B cell (primary cell): ENCODE results near the gene ARHGAP9. TPM values are rescaled to one million over a fixed set of nuclear protein-coding genes. Genes with fewer than 3 reads are reported as not detected.

ENCODE experiments used
- ATAC-seq: fragments of 200-7000 bp; cut with Tn5 transposase; one replicate; pipeline ENCODE4 v1.10.0; 2021; ENCODE audit warnings: low read depth, mild to moderate bottlenecking, moderate number of reproducible peaks, moderate library complexity
- CTCF ChIA-PET: fragments of 350-600 bp; sonication (Branson Sonifier 250); formaldehyde crosslinking; loops from one replicate; lab custom pipeline; 2021; ENCODE audit warnings: antibody characterized with exemption, inconsistent platforms; lab: Charles Lee
- POLR2A ChIA-PET: fragments of 350-600 bp; sonication (Branson Sonifier 250); formaldehyde crosslinking; loops from one replicate; lab custom pipeline; 2021; ENCODE audit warnings: antibody characterized with exemption; lab: Charles Lee
- DNase-seq: peaks from one replicate; pipeline ENCODE4 v3.0.0; 2013
- H2AFZ ChIP-seq: 2 replicates; pipeline ENCODE4 v1.6.1; 2012; ENCODE audit warnings: mild to moderate bottlenecking, low read depth, low read length; ENCODE audit not compliant: insufficient read depth, poor library complexity, severe bottlenecking
- H3K27ac ChIP-seq, 2 donors: 1 replicate in 1 of 2; 2 replicates in 1 of 2; pipeline ENCODE4 v1.5.1; 2012 to 2013; ENCODE audit warnings: low read length in 2 of 2, mild to moderate bottlenecking in 2 of 2, moderate library complexity in 1 of 2
- H3K27me3 ChIP-seq, 4 experiments: fragments of 200-600 bp in 1 of 4; sonication (generic) in 1 of 4; replicated peaks in 1 of 4; 1 replicate in 2 of 4; 2 replicates in 2 of 4; pipeline versions ENCODE4 v1.6.1 to v1.7.0; 2013 to 2016; ENCODE audit warnings: low read length in 3 of 4, mild to moderate bottlenecking in 2 of 4, mixed read lengths in 1 of 4, moderate library complexity in 1 of 4; ENCODE audit not compliant: insufficient read depth in 4 of 4, control insufficient read depth in 3 of 4; ENCODE audit errors: control extremely low read depth in 1 of 4
- H3K36me3 ChIP-seq, 2 experiments: replicated peaks in 1 of 2; 1 replicate in 1 of 2; 2 replicates in 1 of 2; pipeline versions ENCODE4 v1.6.1 to v1.7.1; 2013; ENCODE audit warnings: low read length in 1 of 2; ENCODE audit not compliant: insufficient read depth in 2 of 2, control insufficient read depth in 1 of 2; ENCODE audit errors: control extremely low read depth in 1 of 2, extremely low read depth in 1 of 2
- H3K4me1 ChIP-seq, 2 donors: fragments of 200-600 bp in 1 of 2; sonication (generic) in 1 of 2; 1 replicate in 1 of 2; 2 replicates in 1 of 2; pipeline versions ENCODE4 v1.5.1 to v1.6.1; 2013 to 2017; ENCODE audit warnings: low read length in 2 of 2; ENCODE audit not compliant: control insufficient read depth in 2 of 2, insufficient read depth in 2 of 2
- H3K4me2 ChIP-seq: replicated peaks from 2 replicates; pipeline ENCODE3; 2012; ENCODE audit warnings: mild to moderate bottlenecking, low read depth, low read length; ENCODE audit not compliant: poor library complexity, severe bottlenecking
- H3K4me3 ChIP-seq, 5 experiments: fragments of 200-600 bp in 1 of 5; sonication (generic) in 1 of 5; 1 replicate in 3 of 5; 2 replicates in 2 of 5; pipeline versions ENCODE4 v1.5.1 to v1.7.0; 2011 to 2016; ENCODE audit warnings: low read length in 4 of 5, mild to moderate bottlenecking in 4 of 5, low read depth in 2 of 5, control low read depth in 1 of 5, moderate library complexity in 1 of 5; ENCODE audit not compliant: insufficient read depth in 1 of 5; ENCODE audit errors: control extremely low read depth in 1 of 5, extremely low read depth in 1 of 5
- H3K79me2 ChIP-seq: fragments of 200-600 bp; sonication (generic); one replicate; pipeline ENCODE4 v1.6.0; 2016; ENCODE audit warnings: low read length; ENCODE audit not compliant: control insufficient read depth, insufficient read depth
- H3K9ac ChIP-seq: fragments of 200-600 bp; sonication (generic); 2 replicates; pipeline ENCODE4 v1.6.1; 2017; ENCODE audit warnings: mild to moderate bottlenecking, low read length, moderate library complexity
- H3K9me3 ChIP-seq, 3 donors: one replicate each; pipeline versions ENCODE4 v1.6.1 to v1.7.1; 2013; ENCODE audit warnings: low read length in 2 of 3; ENCODE audit not compliant: control insufficient read depth in 2 of 3, insufficient read depth in 1 of 3; ENCODE audit errors: control extremely low read depth in 1 of 3
- H4K20me1 ChIP-seq: 2 replicates; pipeline ENCODE4 v1.6.0; 2012; ENCODE audit warnings: mild to moderate bottlenecking, low read length; ENCODE audit not compliant: insufficient read depth, control insufficient read depth, poor library complexity, severe bottlenecking
- H3K27ac Mint-ChIP-seq: one replicate; pipeline ENCODE4 v1.8.0; 2021; ENCODE audit warnings: mixed read lengths
- H3K27me3 Mint-ChIP-seq: one replicate; pipeline ENCODE4 v1.8.0; 2021; ENCODE audit warnings: mixed read lengths
- H3K4me1 Mint-ChIP-seq: one replicate; pipeline ENCODE4 v1.8.0; 2021; ENCODE audit warnings: mixed read lengths
- H3K4me3 Mint-ChIP-seq: one replicate; pipeline ENCODE4 v1.8.0; 2021; ENCODE audit warnings: mixed read lengths
- H3K9me3 Mint-ChIP-seq: one replicate; pipeline ENCODE4 v1.8.0; 2022; ENCODE audit warnings: mixed read lengths; ENCODE audit not compliant: insufficient read depth
- EZH2 ChIP-seq: IDR thresholded peaks from 2 replicates; pipeline ENCODE4 v1.6.1; 2012; ENCODE audit warnings: borderline replicate concordance, low read depth, mild to moderate bottlenecking, moderate library complexity, low read length; ENCODE audit not compliant: insufficient read depth, poor library complexity, severe bottlenecking
- WGBS: methylation state at CpG from one replicate; pipeline ENCODE4 v1.1.5; 2013; ENCODE audit warnings: missing lambda C conversion rate; ENCODE audit not compliant: insufficient coverage; 5-methylcytosine and 5-hydroxymethylcytosine counted together
- intact Hi-C: fragments of 100-400 bp; cut with micrococcal nuclease; formaldehyde crosslinking; loops from one replicate; pipeline ENCODE4 v1.10.0; 2022
- polyA plus RNA-seq: library from polyadenylated mRNA; depleted of rRNA; stranded (reverse); fragments of >200 nt; gene quantifications from 2 replicates; pipeline ENCODE4 v1.2.3, GENCODE V29; 2012
- total RNA-seq, 2 donors: library from RNA; stranded (reverse); fragments of 120-200 nt in 1 of 2; gene quantifications; 1 replicate in 1 of 2; 2 replicates in 1 of 2; pipeline versions ENCODE4 v1.2.3 to v1.2.4, GENCODE V29; 2013 to 2022
- TF ChIP-seq, protein P1 (sequence below): fragments of 200-600 bp; IDR thresholded peaks from one replicate; pipeline ENCODE4 v1.8.0; 2022; ENCODE audit warnings: antibody characterized with exemption, mild to moderate bottlenecking

The ARHGAP9 gene
- total and polyA plus RNA-seq, 2 donors (not counting 1 experiment from before 2014, with no cell fraction given): 161 to 390 TPM

DNA sequence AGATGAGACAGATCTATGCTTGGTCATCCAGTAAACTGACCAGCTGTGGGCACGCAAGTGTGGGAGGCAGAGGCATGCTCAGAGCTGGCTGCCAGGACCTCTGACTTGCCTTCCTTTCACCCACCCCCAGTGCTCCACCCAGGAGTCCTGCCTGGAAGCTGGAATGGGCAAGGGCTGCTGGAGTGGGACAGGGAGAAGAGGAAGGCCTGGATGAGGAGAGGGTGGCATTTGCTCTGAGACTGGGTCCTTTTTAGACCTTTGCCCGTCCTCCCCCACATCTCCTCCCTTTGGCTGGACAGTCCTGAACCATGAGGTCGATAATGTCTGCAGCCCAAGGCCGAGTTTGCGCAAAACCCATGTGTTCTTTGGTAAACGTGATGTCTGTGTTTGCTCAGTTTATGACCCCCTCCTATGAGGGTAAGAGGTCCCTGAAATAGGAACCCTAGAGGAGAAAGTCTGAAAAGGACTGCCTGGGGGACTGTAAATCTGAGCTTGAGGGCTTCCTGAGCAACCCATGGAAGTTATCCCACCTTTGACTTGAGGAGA, 28.4 kb downstream of the ARHGAP9 start:
- no peak for TF ChIP-seq EZH2
- TF ChIP-seq, protein P1, sequence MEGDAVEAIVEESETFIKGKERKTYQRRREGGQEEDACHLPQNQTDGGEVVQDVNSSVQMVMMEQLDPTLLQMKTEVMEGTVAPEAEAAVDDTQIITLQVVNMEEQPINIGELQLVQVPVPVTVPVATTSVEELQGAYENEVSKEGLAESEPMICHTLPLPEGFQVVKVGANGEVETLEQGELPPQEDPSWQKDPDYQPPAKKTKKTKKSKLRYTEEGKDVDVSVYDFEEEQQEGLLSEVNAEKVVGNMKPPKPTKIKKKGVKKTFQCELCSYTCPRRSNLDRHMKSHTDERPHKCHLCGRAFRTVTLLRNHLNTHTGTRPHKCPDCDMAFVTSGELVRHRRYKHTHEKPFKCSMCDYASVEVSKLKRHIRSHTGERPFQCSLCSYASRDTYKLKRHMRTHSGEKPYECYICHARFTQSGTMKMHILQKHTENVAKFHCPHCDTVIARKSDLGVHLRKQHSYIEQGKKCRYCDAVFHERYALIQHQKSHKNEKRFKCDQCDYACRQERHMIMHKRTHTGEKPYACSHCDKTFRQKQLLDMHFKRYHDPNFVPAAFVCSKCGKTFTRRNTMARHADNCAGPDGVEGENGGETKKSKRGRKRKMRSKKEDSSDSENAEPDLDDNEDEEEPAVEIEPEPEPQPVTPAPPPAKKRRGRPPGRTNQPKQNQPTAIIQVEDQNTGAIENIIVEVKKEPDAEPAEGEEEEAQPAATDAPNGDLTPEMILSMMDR: no peak
- H3K27me3 Mint-ChIP-seq: peaks cover 4% of the 10 kb centered on the region
- no peak overlapping the region for H3K4me2 ChIP-seq
- no peak for ATAC-seq
- ChIA-PET CTCF (interaction anchor here (0.6 to 6.9 kb wide), 9 partner anchors 8 to 1354 kb away, joined by 4 to 126 read pairs (median 10); partner anchors contain the start of gene GLI1), POLR2A (no interaction called here)
- no peaks in the 10 kb centered on the region for H4K20me1 ChIP-seq
- H3K4me3 ChIP-seq: no peak overlapping the region
- intact Hi-C loops: loop anchor here (10.0 kb wide), 1 partner anchor 303 kb away; the partner anchor contains the start of genes CDK4 and MARCHF9
- H3K9me3 Mint-ChIP-seq: no peaks in the 10 kb centered on the region
- no peaks in the 10 kb centered on the region for H3K27me3 ChIP-seq
- H3K4me3 Mint-ChIP-seq: no peak overlapping the region
- no peaks in the 10 kb centered on the region for H3K36me3 ChIP-seq
- no peaks in the 10 kb centered on the region for H3K79me2 ChIP-seq
- 100% methylated on average over 1 of the region's 6 CpGs for WGBS
- DNase-seq: no peak
- H3K9me3 ChIP-seq: no peaks in the 10 kb centered on the region
- H3K27ac Mint-ChIP-seq: no peak overlapping the region
- H3K9ac ChIP-seq: no peak overlapping the region
- H3K4me1 Mint-ChIP-seq: peaks cover 11% of the 10 kb centered on the region
- peaks cover 7 to 9% of the 10 kb centered on the region in 2 donors for H3K4me1 ChIP-seq
- no peak overlapping the region for H2AFZ ChIP-seq
- H3K27ac ChIP-seq: no peak overlapping the region

GRCh38 chr12:57450057-57450456, 29.6 kb downstream of the ARHGAP9 start:
- CTCF ChIA-PET: interaction anchor here (0.7 to 6.9 kb wide), 3 partner anchors 9 to 186 kb away, joined by 3 to 126 read pairs (median 10); partner anchors contain the start of gene GLI1
- WGBS: 92% methylated on average over 3 of the region's 3 CpGs

More at GRCh38 chr12:57450057-57450456, 29.6 kb downstream of the ARHGAP9 start:
- ATAC-seq (no peak), DNase-seq (no peak)
- H3K27me3 ChIP-seq: no peaks in the 10 kb centered on the region
- no peak overlapping the region for H2AFZ ChIP-seq
- no peak overlapping the region for H3K4me3 Mint-ChIP-seq
- H3K9me3 Mint-ChIP-seq: no peaks in the 10 kb centered on the region
- no peaks in the 10 kb centered on the region for H3K79me2 ChIP-seq
- no peak overlapping the region for H3K27ac Mint-ChIP-seq
- TF ChIP-seq EZH2: no peak
- TF ChIP-seq, protein P1: no peak
- POLR2A ChIA-PET: no interaction called here
- no peaks in the 10 kb centered on the region for H3K9me3 ChIP-seq
- H3K27me3 Mint-ChIP-seq: peaks cover 4% of the 10 kb centered on the region
- no peak overlapping the region for H3K4me2 ChIP-seq
- no peaks in the 10 kb centered on the region for H3K4me1 ChIP-seq
- no peaks in the 10 kb centered on the region for H3K36me3 ChIP-seq
- H4K20me1 ChIP-seq: no peaks in the 10 kb centered on the region
- H3K4me3 ChIP-seq: no peak overlapping the region
- intact Hi-C loops: loop anchor here (10.0 kb wide), 1 partner anchor 305 kb away; the partner anchor contains the start of genes CDK4 and MARCHF9
- no peak overlapping the region for H3K27ac ChIP-seq
- peaks cover 2% of the 10 kb centered on the region for H3K4me1 Mint-ChIP-seq
- H3K9ac ChIP-seq: no peak overlapping the region
